Amygdala (tissue), 56 donors: ENCODE data around the gene MGAT4D.
"Not testable (repeated sequence)": the region's sequence is repeated elsewhere in the genome, so short reads cannot be mapped to it uniquely, and the experiment has no call there.

Experiments used
- DNase-seq, 56 donors: peaks; one replicate each; lab custom pipeline; 2025; lab: John Stamatoyannopoulos, UW

The MGAT4D gene

DNA sequence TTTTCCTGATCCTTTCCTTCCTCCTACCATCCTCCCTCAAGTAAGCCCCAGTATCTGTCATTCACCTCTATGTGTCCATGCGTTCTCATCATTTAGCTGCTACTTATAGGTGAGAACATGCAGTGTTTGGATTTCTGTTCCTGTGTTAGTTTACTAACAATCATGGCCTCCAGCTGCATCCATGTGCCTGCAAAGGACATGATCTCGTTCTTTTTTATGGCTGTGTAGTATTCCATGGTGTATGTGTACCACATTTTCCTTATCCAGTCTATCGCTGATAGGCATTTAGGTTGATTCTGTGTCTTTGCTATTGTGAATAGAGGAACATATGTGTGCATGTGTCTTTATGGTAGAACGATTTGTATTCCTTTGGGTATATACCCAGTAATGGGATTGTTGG lies 53.7 kb downstream of the MGAT4D start:
- not testable (repeated sequence) for DNase-seq

DNA sequence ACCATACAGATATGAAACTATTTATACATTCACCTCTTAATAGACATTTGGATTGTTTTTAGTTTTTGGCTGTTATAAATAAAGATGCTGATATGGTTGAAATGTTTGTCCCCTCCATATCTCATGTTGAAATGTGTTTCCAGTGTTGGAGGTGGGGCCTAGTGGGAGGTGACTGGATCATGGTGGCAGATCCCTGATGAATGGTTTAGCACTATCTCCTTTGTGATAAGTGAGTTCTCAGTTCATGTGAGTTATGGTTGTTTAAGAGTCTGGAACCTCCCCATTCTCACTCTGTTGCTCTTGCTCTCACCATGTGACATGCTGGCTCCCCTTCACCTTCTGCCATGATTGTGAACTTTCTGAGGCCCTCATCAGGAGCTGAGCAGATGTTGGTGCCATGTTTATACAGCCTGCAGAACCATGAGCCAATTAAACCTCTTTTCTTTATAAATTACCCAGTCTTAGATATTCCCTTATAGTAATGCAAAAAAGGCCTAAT lies 58.4 kb downstream of the MGAT4D start:
- DNase-seq, result no peak

DNA sequence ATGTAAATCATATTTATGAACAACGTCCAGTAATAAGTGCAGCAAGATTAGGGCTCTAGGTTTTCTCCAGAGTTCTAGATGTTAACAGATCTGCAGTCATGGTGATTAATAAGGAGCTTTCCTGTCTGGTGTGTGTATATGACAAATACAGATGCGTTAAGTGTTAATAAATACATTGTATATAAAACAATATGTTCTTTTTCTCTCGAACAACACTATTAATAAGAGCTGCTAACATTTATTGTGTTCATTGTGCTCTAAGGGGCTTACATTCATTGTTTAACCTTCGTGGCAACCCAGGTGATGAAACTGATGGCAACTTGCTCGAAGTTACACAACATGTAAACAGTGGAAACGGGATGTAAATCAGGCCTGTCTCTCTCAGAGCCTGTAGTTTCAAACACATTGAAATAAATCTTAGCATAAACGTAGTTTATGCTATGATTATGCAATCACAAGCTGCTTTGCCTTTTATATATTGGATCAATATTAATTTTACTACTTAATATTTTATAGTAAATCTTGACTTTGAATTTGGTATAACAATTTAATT lies 70.1 kb downstream of the MGAT4D start:
- no peak for DNase-seq

DNA sequence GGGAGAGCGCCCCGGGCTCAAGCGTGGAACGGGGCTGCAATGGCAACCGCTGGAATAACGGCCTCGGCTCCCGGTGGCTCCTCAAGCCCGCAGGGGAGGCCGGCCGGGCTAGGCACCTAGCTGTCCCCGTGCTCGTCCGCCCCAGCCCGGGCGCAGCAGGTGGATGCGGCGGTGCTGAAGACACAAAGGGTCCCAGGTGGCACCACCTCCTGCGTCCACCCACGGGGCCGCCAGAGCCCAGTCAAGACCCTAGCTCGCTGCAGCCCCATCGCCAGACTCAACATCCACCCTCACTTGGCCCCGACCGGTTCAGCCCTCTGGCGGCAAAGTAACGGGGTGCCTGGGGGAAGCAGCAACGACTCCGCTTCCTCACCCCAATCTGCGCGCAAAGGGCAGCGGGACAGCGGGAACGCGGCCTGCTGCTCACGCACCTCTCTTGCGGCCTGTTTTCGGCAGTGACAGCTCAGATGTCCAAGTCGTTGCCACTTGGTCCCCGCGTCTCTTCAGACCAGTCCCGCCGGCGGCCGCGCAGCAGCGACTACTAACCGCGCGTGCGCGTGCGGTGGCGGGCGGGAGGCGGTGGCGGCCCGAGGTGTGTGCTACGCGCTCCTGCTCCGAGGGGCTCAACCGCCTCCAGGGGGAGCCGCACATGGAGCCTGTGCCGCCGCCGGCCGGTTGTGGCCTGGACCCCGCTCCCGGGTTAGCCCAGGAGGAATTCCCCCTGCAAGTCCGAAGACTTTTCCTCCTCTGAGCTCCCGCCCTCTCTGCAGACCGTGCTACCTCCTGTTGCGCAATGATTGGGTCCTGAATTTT lies 70.8 kb downstream of the MGAT4D start, which contains the start of gene CLGN:
CLGN (minus strand) TSS at position 543 of the 813 bp plus-strand sequence. CDS start 14,570 bp downstream, outside the sequence.
- peak in 50 of 56 donors; percentile 1 to 75 (median 38) for DNase-seq

DNA sequence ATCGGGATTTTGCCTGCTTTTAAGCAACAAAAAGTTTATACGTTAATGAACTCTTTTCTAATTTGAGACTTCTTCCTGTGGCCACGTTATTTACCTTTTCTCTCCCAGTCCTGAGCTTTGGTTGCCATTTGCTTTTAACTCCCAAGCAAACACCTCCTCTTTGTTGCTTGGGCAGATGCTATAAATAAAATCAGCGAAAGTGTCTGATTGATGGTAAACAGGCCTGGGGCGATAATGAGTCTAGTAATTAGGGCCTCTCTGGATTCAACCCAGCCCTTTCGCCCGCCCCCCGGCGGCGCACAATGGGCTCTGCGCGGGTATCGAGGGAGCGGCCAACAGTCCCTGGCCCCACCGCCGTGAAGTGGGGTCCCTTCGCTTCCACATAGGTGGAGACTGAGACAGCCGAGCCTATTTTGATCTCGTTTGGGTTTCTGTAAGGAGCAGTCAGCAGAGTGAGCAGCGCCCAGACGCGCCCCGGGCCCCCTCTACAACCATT lies 71.4 kb downstream of the MGAT4D start:
- peak in 9 of 56 donors; percentile 1 to 48 (median 32) for DNase-seq

DNA sequence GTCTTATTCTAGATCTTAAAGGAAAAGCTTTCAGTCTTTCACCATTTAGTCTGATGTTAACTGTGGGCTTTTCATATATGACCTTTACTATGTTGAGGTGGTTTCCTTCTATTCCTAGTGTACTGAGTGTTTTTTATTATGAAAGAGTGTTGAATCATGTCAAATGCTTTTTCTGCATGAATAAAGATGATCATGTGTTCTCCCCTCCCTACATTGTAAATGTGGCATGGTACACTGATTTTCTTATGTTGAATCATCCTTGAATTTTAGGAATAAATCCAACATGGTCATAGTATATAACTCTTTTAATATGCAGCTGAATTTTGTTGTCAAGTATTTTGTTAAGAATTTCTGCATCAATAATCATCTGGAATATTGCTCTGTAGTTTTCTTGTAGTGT lies 75.0 kb downstream of the MGAT4D start:
- no peak for DNase-seq

DNA sequence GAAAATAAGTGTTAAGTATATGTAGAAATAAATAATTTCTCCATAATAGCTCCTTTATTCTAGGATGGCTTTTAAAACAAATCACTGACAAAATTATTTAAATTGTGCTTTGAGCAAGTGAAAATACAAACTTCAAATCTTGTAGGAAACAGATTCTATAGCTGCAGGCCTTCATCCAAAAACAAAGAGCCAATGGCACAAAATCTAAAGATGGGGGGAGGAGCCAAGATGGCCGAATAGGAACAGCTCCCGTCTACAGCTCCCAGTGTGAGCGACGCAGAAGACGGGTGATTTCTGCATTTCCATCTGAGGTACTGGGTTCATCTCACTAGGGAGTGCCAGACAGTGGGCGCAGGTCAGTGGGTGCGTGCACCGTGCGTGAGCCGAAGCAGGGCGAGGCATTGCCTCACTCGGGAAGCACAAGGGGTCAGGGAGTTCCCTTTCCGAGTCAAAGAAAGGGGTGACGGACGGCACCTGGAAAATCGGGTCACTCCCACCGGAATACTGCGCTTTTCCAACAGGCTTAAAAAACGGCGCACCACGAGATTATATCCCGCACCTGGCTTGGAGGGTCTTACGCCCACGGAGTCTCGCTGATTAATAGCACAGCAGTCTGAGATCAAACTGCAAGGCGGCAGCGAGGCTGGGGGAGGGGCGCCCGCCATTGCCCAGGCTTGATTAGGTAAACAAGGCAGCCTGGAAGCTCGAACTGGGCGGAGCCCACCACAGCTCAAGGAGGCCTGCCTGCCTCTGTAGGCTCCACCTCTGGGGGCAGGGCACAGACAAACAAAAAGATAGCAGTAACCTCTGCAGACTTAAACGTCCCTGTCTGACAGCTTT lies 84.7 kb downstream of the MGAT4D start:
- DNase-seq, result not testable (repeated sequence)

DNA sequence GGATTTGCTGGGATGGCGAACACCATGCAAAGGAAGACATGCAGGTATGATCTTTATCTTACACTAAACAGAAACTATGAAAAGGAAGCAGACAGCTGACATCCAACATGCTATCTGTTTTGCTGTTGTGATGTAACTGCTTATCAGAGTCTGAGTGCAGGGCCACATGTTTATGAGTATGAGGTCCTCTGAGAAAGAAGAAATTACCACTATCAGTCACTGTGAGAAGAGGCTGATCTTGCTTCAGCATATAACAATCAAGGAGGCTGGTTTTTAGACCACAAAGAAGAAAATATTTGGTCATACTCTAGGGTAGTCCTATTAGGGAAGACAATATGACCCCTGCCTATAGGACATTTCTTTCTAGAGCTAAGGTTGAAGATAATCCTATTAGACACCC lies 89.1 kb downstream of the MGAT4D start:
- no peak for DNase-seq

DNA sequence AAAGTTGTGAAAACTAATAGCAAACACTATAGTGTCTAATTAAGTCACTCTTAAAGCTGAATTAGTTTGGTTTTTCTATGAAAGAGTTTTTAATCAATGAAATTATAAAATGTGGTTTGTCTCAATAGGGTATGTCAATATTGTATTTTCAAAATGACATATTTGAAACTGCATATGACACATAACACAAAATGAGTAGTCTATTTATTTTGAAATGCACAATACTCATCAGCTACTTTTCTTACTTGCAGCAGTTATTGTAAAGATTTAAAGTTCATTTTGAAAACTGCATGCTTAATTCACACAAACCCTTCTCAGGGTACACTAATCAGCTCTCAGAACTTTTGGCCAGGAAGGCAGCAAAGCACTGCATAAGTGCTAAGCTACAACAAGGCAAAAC lies 91.8 kb downstream of the MGAT4D start:
- DNase-seq, result no peak

DNA sequence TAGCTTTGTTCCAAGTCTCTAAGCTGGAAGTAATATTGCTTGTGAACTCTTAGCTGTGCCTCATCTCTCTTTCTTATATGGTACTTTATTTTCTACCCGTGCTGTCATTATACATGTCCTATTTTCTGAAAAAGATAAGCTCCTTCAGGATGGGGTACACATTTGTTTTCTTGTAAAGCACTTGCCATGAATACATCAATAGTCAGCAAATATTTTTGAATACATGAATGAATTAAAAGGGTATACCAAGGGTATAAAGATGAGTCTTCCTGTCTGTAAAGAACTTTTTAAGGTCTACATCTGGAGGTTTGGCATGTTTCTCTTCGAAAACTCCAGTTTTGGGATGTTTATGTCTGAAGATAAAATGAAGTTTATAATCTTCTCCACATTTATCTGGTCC lies 98.0 kb downstream of the MGAT4D start:
- DNase-seq, result no peak

DNA sequence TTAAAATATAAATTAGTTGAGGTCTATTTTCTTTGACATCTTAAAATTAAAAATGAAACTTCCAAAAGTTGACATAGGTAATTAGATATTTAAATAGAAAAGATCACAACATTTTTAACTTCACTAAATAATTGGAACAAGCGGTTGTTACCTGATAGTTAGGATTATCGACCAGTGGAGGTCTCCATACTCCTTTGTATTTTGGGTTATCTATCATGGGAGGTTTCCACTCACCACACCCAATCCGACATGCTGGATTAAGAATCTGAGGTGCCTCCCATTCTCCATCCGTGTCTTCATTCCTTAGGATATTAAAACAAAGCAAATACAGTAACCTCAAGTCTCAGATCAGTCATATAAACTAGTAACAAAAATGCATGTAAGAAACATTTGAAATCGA lies 102.4 kb downstream of the MGAT4D start:
- DNase-seq, result no peak
